Endothelial cell of umbilical vein (primary cell): ENCODE measurements around the gene PUDP. TPM values are rescaled to one million over a fixed set of nuclear protein-coding genes. Genes with fewer than 3 reads are reported as not detected.

ENCODE experiments used
- BruUV-seq: library from RNA; stranded (reverse); fragments of 400-500 nt; replicated peaks from 2 replicates; lab custom pipeline; 2021; lab: Mats Ljungman, UMichigan
- CTCF ChIA-PET: fragments of 300-600, 350-600 bp; sonication (Branson Sonifier 250); formaldehyde crosslinking; loops from one replicate; lab custom pipeline; 2021; ENCODE audit warnings: antibody characterized with exemption, inconsistent platforms; lab: Charles Lee
- POLR2A ChIA-PET: fragments of 300-600, 350-600 bp; sonication (Branson Sonifier 250); formaldehyde crosslinking; loops from one replicate; lab custom pipeline; 2021; ENCODE audit warnings: antibody characterized with exemption, inconsistent platforms; lab: Charles Lee
- DNase-seq: peaks from one replicate; pipeline ENCODE4 v3.0.0-alpha.2; 2011; ENCODE audit warnings: low read depth, low spot score
- FAIRE-seq: peaks from 2 replicates; lab custom pipeline; 2011; peaks lifted over from hg19 to GRCh38; lab: Jason Lieb, UNC
- H2AFZ ChIP-seq: 2 replicates; pipeline ENCODE4 v1.6.0; 2012; ENCODE audit warnings: low read depth, low read length, control low read depth, inconsistent platforms
- H3K27ac ChIP-seq: 2 replicates; pipeline ENCODE4 v1.5.1; 2011; ENCODE audit warnings: low read depth, mild to moderate bottlenecking, control low read depth, low read length, moderate library complexity; ENCODE audit not compliant: insufficient read depth
- H3K27me3 ChIP-seq, 2 experiments: 2 replicates each; pipeline versions ENCODE4 v1.6.0 to v1.6.1; 2011; ENCODE audit warnings: low read length in 2 of 2, mixed read lengths in 1 of 2; ENCODE audit not compliant: control insufficient read depth in 2 of 2, insufficient read depth in 2 of 2
- H3K36me3 ChIP-seq, 2 experiments: 2 replicates in 1 of 2; 3 replicates in 1 of 2; pipeline ENCODE4 v1.5.1; 2011; ENCODE audit warnings: low read length in 2 of 2, mild to moderate bottlenecking in 1 of 2, moderate library complexity in 1 of 2; ENCODE audit not compliant: control insufficient read depth in 2 of 2, insufficient read depth in 2 of 2; ENCODE audit errors: extremely low read depth in 1 of 2
- H3K4me1 ChIP-seq: 3 replicates; pipeline ENCODE4 v1.5.1; 2011; ENCODE audit warnings: mild to moderate bottlenecking, low read length; ENCODE audit not compliant: control insufficient read depth, insufficient read depth; ENCODE audit errors: extremely low read depth
- H3K4me2 ChIP-seq: 2 replicates; pipeline ENCODE4 v1.6.1; 2011; ENCODE audit warnings: low read length, control low read depth, mixed read lengths; ENCODE audit not compliant: insufficient read depth
- H3K4me3 ChIP-seq, 3 experiments: fragments of 200-600 bp in 1 of 3; sonication (generic), shearing (Covaris generic) in 1 of 3; replicated peaks in 1 of 3; 2 replicates each; pipeline ENCODE4 v1.5.1; 2011 to 2016; ENCODE audit warnings: control low read depth in 3 of 3, low read length in 3 of 3, mild to moderate bottlenecking in 2 of 3, inconsistent platforms in 1 of 3, low read depth in 1 of 3, moderate library complexity in 1 of 3; ENCODE audit not compliant: insufficient read depth in 1 of 3
- H3K79me2 ChIP-seq: 2 replicates; pipeline ENCODE4 v1.6.0; 2012; ENCODE audit warnings: low read length, inconsistent platforms; ENCODE audit not compliant: control insufficient read depth, insufficient read depth
- H3K9ac ChIP-seq: replicated peaks from 2 replicates; pipeline ENCODE3; 2011; ENCODE audit warnings: low read length, control low read depth; ENCODE audit not compliant: insufficient read depth; ENCODE audit errors: extremely low read depth
- H3K9me1 ChIP-seq: replicated peaks from 3 replicates; pipeline ENCODE4 v1.6.0; 2011; ENCODE audit warnings: mild to moderate bottlenecking, low read length; ENCODE audit not compliant: control insufficient read depth, insufficient read depth; ENCODE audit errors: extremely low read depth
- H3K9me3 ChIP-seq: replicated peaks from 2 replicates; pipeline ENCODE4 v1.5.1; 2012; ENCODE audit warnings: low read length, inconsistent platforms; ENCODE audit not compliant: control insufficient read depth, insufficient read depth
- H4K20me1 ChIP-seq: replicated peaks from 2 replicates; pipeline ENCODE3; 2011; ENCODE audit warnings: mild to moderate bottlenecking, low read length; ENCODE audit not compliant: control insufficient read depth, insufficient read depth; ENCODE audit errors: extremely low read depth
- CTCF ChIP-seq, 2 donors: IDR thresholded peaks; 1 replicate in 1 of 2; 2 replicates in 1 of 2; pipeline ENCODE4 v1.5.1; 2011; ENCODE audit warnings: low read length in 2 of 2, mild to moderate bottlenecking in 2 of 2, moderate library complexity in 2 of 2, control low read depth in 1 of 2, inconsistent platforms in 1 of 2, low read depth in 1 of 2; ENCODE audit not compliant: insufficient read depth in 1 of 2; ENCODE audit errors: extremely low read depth in 1 of 2
- EZH2 ChIP-seq: IDR thresholded peaks from 2 replicates; pipeline ENCODE4 v1.6.1; 2012; ENCODE audit warnings: borderline replicate concordance, low read depth, mild to moderate bottlenecking, moderate library complexity, low read length, inconsistent platforms; ENCODE audit not compliant: severe bottlenecking
- FOS ChIP-seq: IDR thresholded peaks from 2 replicates; pipeline ENCODE4 v1.6.1; 2011; ENCODE audit warnings: mild to moderate bottlenecking, low read length, moderate library complexity, borderline replicate concordance; ENCODE audit not compliant: insufficient read depth
- GATA2 ChIP-seq: IDR thresholded peaks from 2 replicates; pipeline ENCODE4 v1.7.0; 2011; ENCODE audit warnings: low read depth, mild to moderate bottlenecking, moderate library complexity, mixed read lengths, low read length; ENCODE audit not compliant: insufficient read length, insufficient read depth
- JUN ChIP-seq: IDR thresholded peaks from 2 replicates; pipeline ENCODE4 v1.6.1; 2011; ENCODE audit warnings: borderline replicate concordance, low read depth; ENCODE audit not compliant: insufficient read length, insufficient read depth
- MAX ChIP-seq: IDR thresholded peaks from 2 replicates; pipeline ENCODE4 v1.6.1; 2011; ENCODE audit not compliant: insufficient read depth, insufficient read length
- MYC ChIP-seq: IDR thresholded peaks from one replicate; pipeline ENCODE4 v1.6.1; 2011; ENCODE audit warnings: mild to moderate bottlenecking, low read depth, low read length
- POLR2A ChIP-seq: IDR thresholded peaks from 2 replicates; pipeline ENCODE4 v1.6.1; 2012; ENCODE audit warnings: low read depth, mild to moderate bottlenecking, control low read depth, low read length
- POLR2AphosphoS5 ChIP-seq: IDR thresholded peaks from 2 replicates; pipeline ENCODE4 v1.6.1; 2012; ENCODE audit warnings: low read depth, mild to moderate bottlenecking, control low read depth, low read length, moderate library complexity; ENCODE audit not compliant: insufficient read depth
- dilution Hi-C: fragments of 300-500 bp; cut with MboI; formaldehyde crosslinking; loops from one replicate; pipeline ENCODE4 v1.15.0; 2019; ENCODE audit warnings: low sequenced_read_pairs; ENCODE audit not compliant: extremely low pct_ligation_motif_present
- intact Hi-C: fragments of 100-400 bp; cut with micrococcal nuclease; formaldehyde crosslinking; loops from one replicate; pipeline ENCODE4 v1.10.0; 2022
- polyA plus RNA-seq, 4 experiments: library from polyadenylated mRNA; depleted of rRNA in 3 of 4; stranded (reverse) in 3 of 4; unstranded in 1 of 4; fragments of >200 nt; gene quantifications; 2 replicates each; pipeline versions ENCODE4 v1.2.1 to v1.2.3, GENCODE V29; 2011 to 2012; ENCODE audit warnings: missing spikeins in 1 of 4
- total RNA-seq: library from RNA; stranded (reverse); gene quantifications from 2 replicates; pipeline ENCODE4 v1.2.3, GENCODE V29; 2021

The PUDP gene
- total and polyA plus RNA-seq, 2 donors (not counting 3 experiments of a cell fraction or from before 2014, with no cell fraction given): 17.3 to 22.5 TPM

GRCh38 chrX:7069556-7069955 is 78.4 kb downstream of the PUDP start:
- no peaks in the 10 kb centered on the region for H3K79me2 ChIP-seq
- no peak overlapping the region for H3K9ac ChIP-seq
- no peaks in the 10 kb centered on the region for H3K9me1 ChIP-seq
- POLR2A ChIA-PET: no interaction called here
- H3K27ac ChIP-seq: no peak overlapping the region
- DNase-seq (no peak), FAIRE-seq (no peak)
- TF ChIP-seq POLR2A (no peak), JUN (no peak), FOS (no peak), MYC (no peak), CTCF (IDR thresholded peaks at IDR 0.05; ENCODE audit: extremely low read depth in 1 of 2, insufficient read depth in 1 of 2, low read depth in 1 of 2, low read length in 2 of 2) (no peak), GATA2 (no peak), POLR2AphosphoS5 (no peak), MAX (no peak), EZH2 (no peak)
- H3K36me3 ChIP-seq: no peaks in the 10 kb centered on the region
- no peak overlapping the region for H3K4me2 ChIP-seq
- CTCF ChIA-PET: no interaction called here
- no peaks in the 10 kb centered on the region for H3K4me1 ChIP-seq
- dilution Hi-C loops (no loop called here), intact Hi-C loops (no loop called here)
- BruUV-seq: no TSS peak
- H4K20me1 ChIP-seq: no peaks in the 10 kb centered on the region
- H2AFZ ChIP-seq: no peak overlapping the region
- H3K4me3 ChIP-seq: no peak overlapping the region
- H3K27me3 ChIP-seq: no peaks in the 10 kb centered on the region
- no peaks in the 10 kb centered on the region for H3K9me3 ChIP-seq
